ENCODE results near the gene SYT7. TPM values are rescaled to one million over a fixed set of nuclear protein-coding genes. Genes with fewer than 3 reads are reported as not detected.
A peak's percentile ranks its signal among the peaks of the same experiment; 100 is the strongest.
"Not testable (repeated sequence)": the region's sequence is repeated elsewhere in the genome, so short reads cannot be mapped to it uniquely, and the experiment has no call there.

SYT7 gene, protein sequence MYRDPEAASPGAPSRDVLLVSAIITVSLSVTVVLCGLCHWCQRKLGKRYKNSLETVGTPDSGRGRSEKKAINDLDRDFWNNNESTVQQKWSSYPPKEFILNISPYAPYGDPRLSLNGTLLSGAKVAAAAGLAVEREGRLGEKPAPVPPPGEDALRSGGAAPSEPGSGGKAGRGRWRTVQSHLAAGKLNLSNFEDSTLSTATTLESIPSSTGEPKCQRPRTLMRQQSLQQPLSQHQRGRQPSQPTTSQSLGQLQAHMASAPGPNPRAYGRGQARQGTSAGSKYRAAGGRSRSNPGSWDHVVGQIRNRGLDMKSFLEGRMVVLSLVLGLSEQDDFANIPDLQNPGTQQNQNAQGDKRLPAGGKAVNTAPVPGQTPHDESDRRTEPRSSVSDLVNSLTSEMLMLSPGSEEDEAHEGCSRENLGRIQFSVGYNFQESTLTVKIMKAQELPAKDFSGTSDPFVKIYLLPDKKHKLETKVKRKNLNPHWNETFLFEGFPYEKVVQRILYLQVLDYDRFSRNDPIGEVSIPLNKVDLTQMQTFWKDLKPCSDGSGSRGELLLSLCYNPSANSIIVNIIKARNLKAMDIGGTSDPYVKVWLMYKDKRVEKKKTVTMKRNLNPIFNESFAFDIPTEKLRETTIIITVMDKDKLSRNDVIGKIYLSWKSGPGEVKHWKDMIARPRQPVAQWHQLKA
- 0.25 and 0.39 TPM in 2 replicates for total RNA-seq

DNA sequence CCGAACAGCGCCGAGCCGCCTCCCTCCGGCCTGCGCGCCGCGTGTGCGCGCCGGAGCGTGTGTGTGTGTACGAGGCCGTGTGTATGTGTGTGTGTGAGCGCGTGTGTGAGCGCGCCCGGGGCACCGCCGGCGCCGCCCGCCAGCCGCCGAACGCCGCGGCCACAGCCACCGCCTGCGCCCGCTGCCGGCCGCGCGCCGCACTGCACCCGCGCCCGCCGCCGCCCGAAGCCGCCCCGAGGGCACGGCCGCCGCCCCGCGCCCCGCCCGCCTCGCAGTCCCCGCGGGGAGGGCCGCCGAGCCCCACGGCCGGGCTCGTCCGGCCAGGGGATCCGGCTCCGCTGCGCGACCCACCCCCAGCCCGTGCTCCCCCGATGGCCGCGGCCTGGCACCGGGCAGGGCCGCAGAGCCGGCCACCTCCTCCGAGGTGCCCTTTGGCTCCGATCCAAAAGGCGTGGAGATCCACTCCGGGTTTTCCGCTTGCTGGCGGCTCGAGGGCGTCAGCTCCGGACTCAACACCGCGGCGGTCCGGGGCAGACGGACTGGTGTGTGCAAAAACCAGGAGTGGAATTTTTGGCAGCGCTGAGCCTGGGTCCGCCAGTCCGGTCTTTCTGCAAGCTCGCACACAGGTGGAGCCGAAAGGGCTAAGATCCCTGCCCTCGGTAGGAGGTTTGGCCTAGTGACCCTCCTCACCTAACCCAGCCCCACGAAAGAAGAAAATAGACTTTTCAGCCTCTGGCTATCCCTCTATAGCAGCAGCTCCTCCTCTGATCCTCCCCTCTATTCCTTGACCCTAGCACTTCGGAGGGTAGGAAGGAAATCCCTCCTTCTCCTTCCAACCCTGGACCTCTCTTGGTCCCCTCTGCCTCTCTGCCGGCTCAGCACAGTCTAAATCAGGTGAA, at the start of gene SYT7:
Gene SYT7, minus strand, starts transcription at position 47 of the 899 bp plus-strand sequence. CDS start 256 bp downstream, outside the sequence.
- DNase-seq (ENCODE audit: low read depth in 2 of 2) = peak; percentile 95 to 98

DNA sequence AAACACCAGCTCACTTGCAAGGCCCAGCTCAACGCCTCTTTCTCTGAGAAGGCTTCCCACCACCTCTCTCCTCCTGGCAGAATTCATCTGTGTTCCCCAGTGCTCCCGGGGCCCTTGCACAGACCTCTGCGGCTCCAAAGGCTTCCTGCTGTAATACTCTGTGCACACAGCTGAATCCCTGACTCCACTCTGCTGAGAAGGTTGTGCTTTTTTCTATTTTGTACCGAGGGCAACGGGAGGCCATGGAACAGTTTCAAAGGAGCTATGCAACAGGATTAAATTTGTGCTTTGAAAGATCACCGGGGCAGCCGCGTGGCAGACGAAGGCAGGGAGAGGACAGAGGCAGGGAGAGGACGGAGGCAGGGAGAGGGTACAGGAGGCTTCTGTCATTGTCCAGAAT, 49.2 kb upstream of the SYT7 start:
- no peak for DNase-seq (ENCODE audit: low read depth in 2 of 2)

DNA sequence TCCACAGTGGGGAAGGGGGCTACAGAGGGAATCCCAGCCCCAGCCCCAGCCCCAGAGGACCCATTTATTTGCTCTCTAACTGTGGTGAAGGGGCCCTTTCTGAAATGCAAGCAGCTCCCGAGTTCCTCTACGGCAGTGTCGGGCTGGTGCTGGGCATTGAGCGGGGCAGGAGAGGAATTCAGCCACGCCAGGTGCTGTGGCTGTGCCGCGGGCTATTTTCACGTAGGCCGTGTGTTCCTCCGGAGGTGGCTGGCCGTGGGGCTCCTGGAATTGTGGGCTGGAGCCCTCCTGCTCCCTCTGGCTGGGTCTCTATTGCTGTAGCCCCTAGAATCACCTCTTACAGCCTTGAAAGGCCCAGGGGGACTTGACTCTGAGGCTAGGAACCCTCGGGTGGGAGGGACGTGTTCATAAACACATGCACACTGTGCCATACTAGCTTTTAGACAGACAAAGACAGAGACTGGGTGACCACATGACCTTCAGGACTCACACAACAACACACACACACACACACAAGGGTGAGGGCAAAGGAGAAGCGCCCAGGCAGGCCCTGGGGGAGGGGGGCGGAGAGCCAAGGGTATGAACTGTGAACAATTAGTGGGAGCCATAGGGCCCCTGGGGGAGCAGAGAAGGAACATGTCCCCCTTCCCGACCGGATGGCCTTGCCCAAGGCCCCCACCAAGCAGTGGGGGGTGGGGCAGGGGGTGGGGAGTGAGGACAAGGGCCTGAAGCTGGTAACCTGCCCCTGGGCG, 48.4 kb upstream of the SYT7 start:
- DNase-seq (ENCODE audit: low read depth in 2 of 2) = no peak

DNA sequence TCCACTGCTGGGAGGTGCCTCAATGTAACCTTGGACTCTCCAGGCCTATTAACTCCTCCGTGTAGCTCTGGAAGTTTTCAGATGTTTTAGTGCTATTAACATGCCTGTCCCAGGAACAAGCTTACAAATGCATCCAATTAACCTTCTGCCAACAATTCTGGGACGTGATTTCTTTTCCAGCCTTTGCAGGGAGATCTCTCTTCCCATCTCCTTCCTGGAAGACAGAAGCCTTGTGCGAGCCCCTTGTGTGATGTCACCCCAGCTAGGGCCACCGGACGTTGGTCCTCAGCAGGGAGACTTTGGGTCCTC, 47.7 kb upstream of the SYT7 start:
- no peak for DNase-seq (ENCODE audit: low read depth in 2 of 2)

DNA sequence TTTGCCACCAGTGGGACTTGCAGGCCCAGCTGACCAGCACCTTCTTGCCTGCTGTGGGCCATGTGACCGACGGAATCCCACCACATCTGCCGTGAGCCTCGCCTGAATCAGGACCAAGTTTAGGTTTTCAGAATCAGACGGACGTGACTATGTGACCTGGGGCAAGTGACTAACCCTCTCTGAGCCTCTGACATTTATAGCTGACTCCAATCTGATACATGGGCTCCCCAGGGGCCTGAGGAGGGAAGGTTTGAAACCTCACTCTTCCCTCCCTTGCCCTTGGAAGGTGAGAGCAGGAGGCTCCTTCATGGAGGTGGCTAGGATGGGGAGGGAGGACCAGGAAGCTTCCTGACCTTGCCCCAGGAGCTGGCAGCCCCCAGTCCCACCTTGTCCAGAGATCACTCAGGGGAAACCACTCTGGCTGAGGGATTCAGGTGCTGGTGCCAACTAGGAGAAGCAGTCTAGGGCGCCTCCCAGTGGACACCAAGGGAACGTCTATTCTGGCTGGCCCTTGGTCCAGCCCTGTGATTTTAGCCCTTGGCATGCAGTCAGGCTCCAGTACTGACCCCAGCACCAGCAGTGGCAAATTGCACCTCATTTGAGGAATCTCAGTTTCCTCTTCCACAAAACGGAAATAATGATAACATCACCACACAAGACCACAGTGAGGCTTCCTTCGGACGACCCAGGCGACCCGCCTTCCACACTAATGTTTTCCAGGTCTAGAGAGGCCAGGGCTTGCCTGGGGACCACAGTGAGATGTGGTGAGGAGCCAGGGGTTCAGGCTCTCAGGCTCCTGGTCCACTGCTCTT, 47.2 kb upstream of the SYT7 start:
- DNase-seq (ENCODE audit: low read depth in 2 of 2) = peak; percentile 37 to 67

DNA sequence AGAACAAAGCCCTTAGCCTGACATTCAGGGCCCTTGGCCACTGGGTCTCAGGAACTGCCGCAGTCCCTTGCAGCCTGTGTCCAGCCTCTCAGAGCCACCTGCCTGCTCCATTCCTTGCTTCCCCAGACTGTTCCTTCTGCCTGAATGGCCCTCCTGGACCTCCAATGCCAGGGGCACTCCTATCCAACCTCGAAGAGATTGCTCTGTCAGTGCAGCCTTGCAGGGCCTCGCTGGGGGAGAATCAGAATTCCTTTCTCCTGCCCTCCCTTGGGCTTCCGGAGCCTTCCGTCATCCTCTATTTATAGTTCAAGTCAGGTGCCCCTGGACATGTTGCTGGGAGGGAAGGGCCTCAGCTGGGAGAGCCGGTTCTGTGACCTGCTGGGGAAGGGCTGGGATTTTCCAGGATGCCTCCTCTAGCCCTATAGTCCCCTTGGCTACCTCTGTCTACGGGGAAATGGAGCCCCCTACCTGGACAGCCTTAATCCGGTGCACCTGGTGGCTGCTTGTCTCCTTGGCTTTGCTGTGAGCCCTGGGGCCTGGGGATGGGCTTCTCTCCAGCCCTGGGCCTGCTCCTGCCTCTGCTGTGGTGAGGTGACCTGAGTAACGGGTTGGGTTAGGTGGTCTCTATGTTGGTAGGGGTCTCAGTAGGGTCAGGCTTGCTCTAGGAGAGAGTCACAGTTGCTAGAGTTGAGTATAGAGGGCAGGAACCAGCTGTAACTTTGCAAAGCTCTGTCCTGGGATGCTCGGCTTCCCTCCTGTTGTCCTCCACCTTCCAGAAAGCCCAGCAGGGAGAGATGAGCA, 45.9 kb upstream of the SYT7 start:
- peak; percentile 5 to 16 for DNase-seq (ENCODE audit: low read depth in 2 of 2)

DNA sequence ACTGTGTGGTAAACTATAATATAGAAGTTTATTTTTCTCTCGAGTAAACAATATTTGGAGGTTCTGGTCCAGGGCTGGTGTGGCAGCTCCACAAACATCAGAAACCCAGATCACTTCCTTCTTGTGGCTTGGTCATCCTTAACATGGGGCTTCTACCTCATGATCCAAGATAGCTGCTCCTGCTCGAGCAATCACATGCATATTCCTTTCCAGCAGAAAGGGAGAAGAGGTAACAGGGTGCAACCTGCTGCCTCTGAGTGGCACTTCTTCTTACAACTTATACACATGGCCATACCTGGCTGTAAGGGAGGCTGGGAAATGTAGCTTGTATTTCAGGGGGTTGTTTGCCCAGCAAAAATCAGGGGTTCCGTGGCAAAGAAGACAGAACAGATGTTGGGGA, 44.6 kb upstream of the SYT7 start:
- no peak for DNase-seq (ENCODE audit: low read depth in 2 of 2)

DNA sequence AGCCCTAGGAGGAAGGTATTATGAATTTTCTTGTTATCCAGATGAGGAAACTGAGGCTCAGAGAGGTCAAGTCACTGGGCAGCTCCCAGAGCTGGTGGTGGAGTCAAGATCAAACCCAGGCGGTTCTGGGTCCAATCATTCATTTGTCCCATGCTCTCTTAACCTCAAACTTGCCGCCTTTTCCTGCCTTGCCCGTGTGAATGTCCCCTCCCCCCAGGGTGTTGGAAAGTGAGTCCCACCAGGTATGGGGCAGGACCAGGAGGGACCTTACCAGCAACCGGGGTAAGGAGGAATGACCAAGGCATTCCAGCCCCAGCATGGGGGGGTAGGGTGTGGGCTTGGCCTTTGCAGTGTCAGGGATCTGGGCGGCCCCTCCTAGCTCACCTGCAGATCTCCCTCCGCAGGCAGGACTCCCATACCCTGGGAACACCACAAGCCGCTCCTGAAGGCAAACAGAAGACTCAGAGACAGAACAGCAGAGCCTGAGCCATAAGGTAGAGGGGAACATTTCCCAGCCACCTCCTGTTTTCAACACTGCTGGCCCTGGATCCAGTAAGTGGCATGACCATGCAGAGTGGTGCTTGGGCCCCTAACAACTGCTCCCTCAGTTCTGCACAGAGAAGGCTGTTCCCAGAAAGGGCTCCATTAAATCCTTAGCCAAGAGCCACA, 41.2 kb upstream of the SYT7 start:
- DNase-seq (ENCODE audit: low read depth in 2 of 2) = no peak

DNA sequence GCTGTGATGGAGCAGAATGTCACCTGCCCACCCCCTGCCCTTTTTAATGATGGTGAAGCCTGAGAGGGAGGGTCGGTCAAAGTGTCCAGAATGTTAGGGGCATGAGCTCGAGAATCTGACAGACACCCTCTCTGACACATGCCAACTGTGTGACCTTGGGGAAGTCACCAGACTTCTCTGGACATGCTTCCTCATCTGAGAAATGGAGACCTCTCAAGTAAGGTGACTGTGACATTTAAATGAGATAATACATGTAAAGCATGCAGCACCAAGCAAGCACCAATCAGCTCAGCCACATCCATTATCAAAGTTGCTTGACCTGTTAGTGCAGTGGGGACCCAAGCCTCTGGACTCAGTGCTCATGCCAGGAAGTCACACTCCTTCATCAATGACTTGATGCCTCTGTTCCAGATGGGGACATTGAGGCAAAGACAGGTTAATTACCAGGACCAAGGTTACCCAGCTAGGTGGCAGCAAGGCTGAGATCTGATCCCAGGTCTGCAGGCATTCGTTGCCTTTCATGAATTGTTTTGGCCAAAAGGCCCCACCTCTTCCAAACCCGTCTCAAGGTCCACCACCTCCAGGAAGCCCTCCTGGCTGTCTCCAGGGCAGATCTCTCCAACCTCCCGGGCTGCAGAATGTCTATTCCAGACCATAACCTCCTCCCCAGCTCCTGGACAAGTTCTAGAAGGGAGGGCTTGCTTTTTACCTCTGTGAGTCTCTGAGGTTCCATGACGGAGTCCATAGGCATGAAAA, 38.8 kb upstream of the SYT7 start:
- DNase-seq (ENCODE audit: low read depth in 2 of 2) = no peak

DNA sequence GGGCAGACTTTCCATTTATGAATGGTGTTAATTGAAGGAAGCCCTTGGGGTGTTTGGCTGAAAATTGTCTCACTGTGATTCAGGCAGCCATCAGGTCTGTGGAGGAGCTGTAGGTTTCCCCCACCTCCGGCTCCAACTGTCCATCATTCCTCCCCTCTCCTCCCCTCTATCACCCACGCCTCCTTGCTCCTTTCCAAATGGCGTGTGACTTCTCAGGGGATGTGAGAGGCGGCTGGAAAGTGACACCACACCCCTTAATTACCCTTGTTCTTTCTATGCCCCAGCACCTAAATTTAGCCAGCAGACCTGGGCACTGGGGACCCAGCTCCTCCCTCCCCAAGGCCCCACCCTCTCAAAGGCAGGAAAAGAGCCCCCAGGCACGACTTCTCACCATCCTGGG, 38.1 kb upstream of the SYT7 start:
- no peak for DNase-seq (ENCODE audit: low read depth in 2 of 2)

DNA sequence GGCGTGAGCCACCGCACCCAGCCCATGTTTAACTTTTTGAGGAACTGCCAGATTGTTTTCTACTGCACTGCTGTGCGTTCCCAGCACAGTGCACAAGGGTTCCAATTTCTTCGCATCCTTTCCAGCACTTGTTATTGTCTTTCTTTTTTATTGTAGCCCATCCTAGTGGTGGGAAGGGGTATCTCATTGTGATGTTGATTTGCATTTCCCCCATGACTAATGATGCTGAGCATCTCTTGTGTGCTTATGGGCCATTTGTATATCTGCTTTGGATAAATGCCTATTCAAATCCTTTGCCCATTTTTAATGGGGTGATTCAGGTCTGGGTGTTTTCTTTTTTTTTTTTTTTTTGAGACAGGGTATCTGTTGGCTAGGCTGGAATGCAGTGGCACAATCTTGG, 36.6 kb upstream of the SYT7 start:
- DNase-seq (ENCODE audit: low read depth in 2 of 2) = no peak

DNA sequence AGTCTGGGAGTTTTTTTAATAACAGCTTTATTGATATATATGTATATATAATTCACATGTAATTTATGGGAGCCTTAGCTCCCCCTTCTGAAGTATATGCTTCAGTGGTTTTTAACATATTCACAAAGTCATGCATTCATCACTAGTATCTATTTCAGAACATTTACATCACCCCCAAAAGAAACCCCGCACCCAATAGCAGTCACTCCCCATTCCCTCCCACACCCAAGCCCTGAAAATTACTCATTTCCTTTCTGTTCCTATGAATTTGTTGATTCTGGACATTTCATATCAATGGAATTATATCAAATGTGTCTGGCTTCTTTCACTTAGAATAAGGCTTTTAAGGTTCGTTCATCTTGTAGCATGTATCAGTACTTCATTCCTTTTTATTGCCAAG, 35.6 kb upstream of the SYT7 start:
- DNase-seq (ENCODE audit: low read depth in 2 of 2) = peak in 1 of 2 donors; percentile 8

DNA sequence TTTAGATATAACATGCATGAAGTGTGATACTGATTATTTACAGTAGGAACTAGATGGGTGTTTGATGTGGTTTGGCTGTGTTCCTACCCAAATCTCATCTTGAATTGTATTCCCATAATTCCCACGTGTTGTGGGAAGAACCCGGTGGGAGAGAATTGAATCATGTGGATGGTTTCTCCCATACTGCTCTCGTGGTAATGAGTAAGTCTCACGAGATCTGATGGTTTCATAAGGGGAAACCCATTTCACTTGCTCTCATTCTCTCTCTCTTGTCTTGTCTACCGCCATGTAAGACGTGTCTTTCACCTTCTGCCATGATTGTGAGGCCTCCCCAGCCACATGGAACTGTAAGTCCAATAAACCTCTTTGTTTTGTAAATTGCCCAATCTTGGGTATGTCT, 33.9 kb upstream of the SYT7 start:
- DNase-seq (ENCODE audit: low read depth in 2 of 2) = not testable (repeated sequence)

DNA sequence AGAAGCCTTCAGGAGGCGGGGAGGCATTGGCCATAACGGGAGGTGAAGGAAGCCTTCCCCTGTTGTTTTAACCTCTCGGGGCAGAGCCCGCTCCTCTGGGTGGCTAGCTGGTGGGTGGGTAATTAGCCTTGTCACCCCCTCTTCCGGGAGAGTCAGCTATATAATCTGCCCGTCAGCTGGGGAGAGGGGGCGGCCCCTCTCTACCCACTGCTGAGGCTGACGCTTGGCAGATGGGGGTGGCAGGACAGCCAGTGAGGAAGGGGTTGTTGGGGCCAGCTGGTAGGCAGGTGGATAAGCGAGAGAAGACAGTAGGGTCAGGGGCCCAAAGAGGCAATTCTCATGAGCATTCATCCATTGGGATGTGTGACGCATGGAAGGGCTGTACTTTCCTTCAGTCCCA, 33.0 kb upstream of the SYT7 start:
- DNase-seq (ENCODE audit: low read depth in 2 of 2) = no peak

DNA sequence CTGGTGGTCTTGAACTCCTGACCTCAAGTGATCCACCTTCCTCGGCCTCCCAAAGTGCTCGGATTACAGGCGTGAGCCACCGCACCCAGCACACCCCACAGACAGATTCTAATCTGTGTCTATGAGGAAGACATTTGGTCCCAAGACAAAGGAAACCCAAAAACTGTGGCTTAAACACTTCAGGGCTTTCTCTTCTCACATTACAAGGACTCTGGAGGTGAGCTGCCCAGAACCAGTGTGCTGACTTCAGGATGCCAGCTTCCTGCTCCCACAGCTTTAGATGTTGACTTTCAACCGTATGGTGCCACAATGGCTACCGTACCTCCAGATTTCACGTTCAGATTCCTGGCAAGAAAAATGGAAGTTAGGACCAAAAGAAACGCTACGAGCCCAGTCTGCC, 32.2 kb upstream of the SYT7 start:
- DNase-seq (ENCODE audit: low read depth in 2 of 2) = no peak

DNA sequence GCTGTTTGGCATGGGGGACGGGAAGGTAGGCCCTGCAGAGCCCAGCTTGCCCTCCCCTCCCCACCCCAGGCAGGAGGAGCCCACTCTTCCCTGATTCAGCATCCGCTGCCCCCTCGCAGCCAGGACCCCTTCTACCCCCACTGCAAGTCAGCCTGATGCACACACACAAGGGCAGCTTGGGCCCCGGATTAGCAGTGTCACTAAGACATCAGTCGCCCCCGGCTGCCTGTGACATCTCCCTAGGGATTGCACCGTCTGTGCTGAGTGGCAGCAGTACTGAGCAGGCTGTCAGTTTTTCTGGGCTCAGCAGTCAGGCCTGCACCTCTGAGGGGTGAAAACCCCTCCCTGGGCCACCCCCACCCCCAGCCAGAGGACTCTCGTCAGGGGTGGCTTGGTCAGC, 30.4 kb upstream of the SYT7 start:
- no peak for DNase-seq (ENCODE audit: low read depth in 2 of 2)

DNA sequence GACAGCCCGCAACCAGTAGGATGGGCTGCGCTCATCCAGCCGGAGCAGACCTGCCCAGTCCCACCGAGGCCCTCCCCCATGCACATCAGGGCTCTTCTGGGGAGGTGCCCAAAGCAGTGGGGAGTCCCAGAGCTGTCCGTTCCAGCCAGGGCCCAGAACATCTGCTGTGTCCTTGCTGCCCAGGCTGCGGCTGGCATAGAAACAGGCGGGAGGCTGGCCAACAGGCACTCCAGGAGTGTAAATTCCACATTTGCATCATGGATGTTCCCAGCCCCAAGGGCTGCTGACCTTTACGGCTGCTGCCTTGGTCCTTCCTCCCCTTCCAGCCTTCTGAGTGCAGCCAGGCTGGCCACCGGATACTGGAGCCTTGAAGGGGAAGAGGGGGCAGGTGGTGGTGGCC, 30.0 kb upstream of the SYT7 start:
- no peak for DNase-seq (ENCODE audit: low read depth in 2 of 2)

DNA sequence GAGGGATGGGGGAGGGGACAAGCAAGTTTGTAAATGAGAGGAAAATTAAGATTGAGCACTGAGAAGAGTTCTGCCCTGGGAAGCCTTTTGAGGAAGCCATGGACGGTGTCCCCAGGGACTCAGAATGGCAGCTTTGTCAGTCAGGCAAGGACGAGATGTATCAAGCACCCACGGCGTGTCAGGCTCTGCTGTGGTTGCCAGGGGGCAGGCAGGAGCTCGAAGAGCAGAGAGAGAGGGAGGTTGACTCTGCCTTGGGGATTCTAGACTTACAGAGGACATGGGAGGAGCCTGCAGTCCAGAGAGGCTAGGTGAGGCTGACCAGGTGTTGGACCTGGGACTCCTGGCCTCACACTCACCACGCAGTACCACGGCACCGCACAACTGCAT, 29.1 kb upstream of the SYT7 start:
- DNase-seq (ENCODE audit: low read depth in 2 of 2) = no peak

All from dermis microvascular lymphatic vessel endothelial cell (primary cell).